Measurements from ENCODE around the gene PNMA6E. TPM values are rescaled to one million over a fixed set of nuclear protein-coding genes. Genes with fewer than 3 reads are reported as not detected.

PNMA6E gene
- total and polyA plus RNA-seq, 9 of the 15 experiments (the other 6 are each of a cell fraction or from before 2014, with no cell fraction given) = 0.03 TPM; not detected in 8

GRCh38 chrX:153379971-153380581, 21.1 kb downstream of the PNMA6E start (continued):
- TF ChIP-seq ZNF280A (IDR thresholded peaks at IDR 0.05; ENCODE audit: low read depth, partially characterized antibody) = no peak
- TF ChIP-seq ESRRB (CRISPR knock-in tag; IDR thresholded peaks at IDR 0.05; ENCODE audit: borderline replicate concordance) = no peak
- TF ChIP-seq ARID2 (IDR thresholded peaks at IDR 0.05) = no peak
- TF ChIP-seq PTBP1 (IDR thresholded peaks at IDR 0.05; ENCODE audit: low read depth, low read length) = no peak
- no peak for TF ChIP-seq BCL6 (CRISPR knock-in tag; IDR thresholded peaks at IDR 0.05)
- no peak for TF ChIP-seq PCBP1 (IDR thresholded peaks at IDR 0.05; ENCODE audit: low read depth, low read length, poor library complexity, severe bottlenecking)
- no peak for TF ChIP-seq NFXL1 (CRISPR knock-in tag; IDR thresholded peaks at IDR 0.05)
- no peak for TF ChIP-seq BDP1 (IDR thresholded peaks at IDR 0.05; ENCODE audit: insufficient read depth, insufficient read length)
- TF ChIP-seq CTBP1 (IDR thresholded peaks at IDR 0.05; ENCODE audit: borderline replicate concordance) = peak; percentile 14; the same call in 1 of the 2 replicates
- no peak for TF ChIP-seq EHMT2 (IDR thresholded peaks at IDR 0.05)
- no peak for TF ChIP-seq POU5F1 (IDR thresholded peaks at IDR 0.05; ENCODE audit: borderline replicate concordance, low read depth, low read length, partially characterized antibody)
- no peak for TF ChIP-seq SRSF9 (IDR thresholded peaks at IDR 0.05; ENCODE audit: borderline replicate concordance, low read depth, low read length)
- no peak for TF ChIP-seq PHTF2 (CRISPR knock-in tag; IDR thresholded peaks at IDR 0.05)
- no peak for TF ChIP-seq POLR2A (conservative IDR thresholded peaks at IDR 0.05)
- no peak for TF ChIP-seq PHB (CRISPR knock-in tag; IDR thresholded peaks at IDR 0.05)
- no peak for TF ChIP-seq HNRNPUL1 (IDR thresholded peaks at IDR 0.05; ENCODE audit: low read length)
- TF ChIP-seq LEF1 (IDR thresholded peaks at IDR 0.05) = no peak
- no peak for TF ChIP-seq CCNT2 (IDR thresholded peaks at IDR 0.05; ENCODE audit: borderline replicate concordance, extremely low read depth, insufficient read length, low read depth, low read length)
- TF ChIP-seq TBL1XR1 (IDR thresholded peaks at IDR 0.05; ENCODE audit: low read length in 2 of 2) = no peak
- TF ChIP-seq ZNF253 (CRISPR knock-in tag; conservative IDR thresholded peaks at IDR 0.05) = no peak
- TF ChIP-seq ZNF592 (IDR thresholded peaks at IDR 0.05) = peak; percentile 71
- TF ChIP-seq EZH2 (IDR thresholded peaks at IDR 0.05; ENCODE audit: borderline replicate concordance, low read depth, low read length) = no peak
- no peak for TF ChIP-seq ZKSCAN1 (IDR thresholded peaks at IDR 0.05; ENCODE audit: low read depth, low read length)
- peak; percentile 43; the same call in 1 of the 2 replicates for TF ChIP-seq FOSL1 (tag; conservative IDR thresholded peaks at IDR 0.05)
- TF ChIP-seq ZBTB34 (CRISPR knock-in tag; IDR thresholded peaks at IDR 0.05) = no peak

Data from K562 (cell line).